Endodermal cell (in vitro differentiated cells): ENCODE data around the gene RPL22L1. TPM values are rescaled to one million over a fixed set of nuclear protein-coding genes. Genes with fewer than 3 reads are reported as not detected.
A peak's percentile ranks its signal among the peaks of the same experiment; 100 is the strongest.
"Not testable (repeated sequence)": the region's sequence is repeated elsewhere in the genome, so short reads cannot be mapped to it uniquely, and the experiment has no call there.

Experiments used
- DNase-seq: peaks from one replicate; pipeline ENCODE4 v3.0.0-alpha.2; 2017
- H3K27ac ChIP-seq: 2 replicates; pipeline ENCODE4 v1.5.1; 2013; ENCODE audit warnings: mild to moderate bottlenecking, low read depth, low read length, moderate library complexity
- H3K27me3 ChIP-seq: 2 replicates; pipeline ENCODE4 v1.6.1; 2013; ENCODE audit warnings: mild to moderate bottlenecking, low read length, moderate library complexity; ENCODE audit not compliant: insufficient read depth, control insufficient read depth, poor library complexity, severe bottlenecking
- H3K36me3 ChIP-seq: 2 replicates; pipeline ENCODE4 v1.7.0; 2013; ENCODE audit warnings: mild to moderate bottlenecking, low read length, moderate library complexity; ENCODE audit not compliant: control insufficient read depth, insufficient read depth
- H3K4me1 ChIP-seq: one replicate; pipeline ENCODE4 v1.7.0; 2013; ENCODE audit warnings: low read length; ENCODE audit not compliant: control insufficient read depth, insufficient read depth
- H3K4me3 ChIP-seq: 2 replicates; pipeline ENCODE4 v1.5.1; 2013; ENCODE audit warnings: mild to moderate bottlenecking, low read length, moderate library complexity
- H3K9ac ChIP-seq: 2 replicates; pipeline ENCODE4 v1.6.1; 2013; ENCODE audit warnings: mild to moderate bottlenecking, low read length, moderate library complexity; ENCODE audit not compliant: poor library complexity, severe bottlenecking; ENCODE audit errors: extremely low read depth
- H3K9me3 ChIP-seq: 2 replicates; pipeline ENCODE4 v1.6.1; 2013; ENCODE audit warnings: mild to moderate bottlenecking, low read length, moderate library complexity; ENCODE audit not compliant: control insufficient read depth
- H3K27ac Mint-ChIP-seq: 2 replicates; pipeline ENCODE4 v1.8.0; 2020; ENCODE audit warnings: mixed read lengths
- H3K27me3 Mint-ChIP-seq: 2 replicates; pipeline ENCODE4 v1.8.0; 2021; ENCODE audit warnings: mild to moderate bottlenecking, mixed read lengths; ENCODE audit not compliant: insufficient read depth
- H3K36me3 Mint-ChIP-seq: 2 replicates; pipeline ENCODE4 v1.8.0; 2020; ENCODE audit warnings: low read depth, mixed read lengths
- H3K4me1 Mint-ChIP-seq: 2 replicates; pipeline ENCODE4 v1.8.0; 2020; ENCODE audit warnings: mixed read lengths
- H3K4me3 Mint-ChIP-seq: 2 replicates; pipeline ENCODE4 v1.8.0; 2020; ENCODE audit warnings: mild to moderate bottlenecking, moderate library complexity, mixed read lengths
- H3K9me3 Mint-ChIP-seq: 2 replicates; pipeline ENCODE4 v1.8.0; 2020; ENCODE audit warnings: mild to moderate bottlenecking, mixed read lengths
- WGBS, 2 experiments: methylation state at CpG; one replicate each; pipeline versions ENCODE4 v1.1.5 to v1.1.7; 2013; ENCODE audit warnings: missing lambda C conversion rate in 2 of 2, mixed read lengths in 1 of 2; ENCODE audit not compliant: insufficient coverage in 1 of 2, insufficient read length in 1 of 2; 5-methylcytosine and 5-hydroxymethylcytosine counted together
- total RNA-seq, 2 donors: library from RNA; stranded (reverse); fragmentation: NEBNext Ultra II Directional in 1 of 2; extraction: Animal tissue kit (Norgen Biotek cat#: 25700) in 1 of 2; gene quantifications; 2 replicates in 1 of 2; 3 replicates in 1 of 2; pipeline ENCODE4 v1.2.1, GENCODE V29; 2021
- TF ChIP-seq, protein P1 (sequence below): fragments of 200-600 bp; sonication (generic); conservative IDR thresholded peaks from 2 replicates; pipeline ENCODE4 v1.5.0; 2021; ENCODE audit warnings: antibody characterized with exemption, mild to moderate bottlenecking

RPL22L1 gene
- total RNA-seq, 2 donors from 2014 or later: 98.0 to 119 TPM

DNA sequence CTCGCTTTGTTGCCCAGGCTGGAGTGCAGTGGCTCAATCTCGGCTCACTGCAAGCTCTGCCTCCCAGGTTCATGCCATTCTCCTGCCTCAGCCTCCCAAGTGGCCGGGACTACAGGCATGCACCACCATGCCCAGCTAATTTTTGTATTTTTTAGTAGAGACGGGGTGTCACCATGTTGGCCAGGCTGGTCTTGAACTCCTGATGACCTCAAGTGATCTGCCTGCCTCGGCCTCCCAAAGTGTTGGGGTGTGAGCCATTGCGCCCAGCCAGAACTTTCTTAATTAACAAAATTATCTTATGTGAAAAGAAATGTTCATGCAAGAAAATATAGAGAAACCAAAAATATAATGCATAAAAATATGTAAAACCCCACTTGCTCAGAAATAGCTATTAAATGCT is 7.3 kb upstream of the RPL22L1 start:
- not testable (repeated sequence) for H3K36me3 ChIP-seq, H3K4me3 ChIP-seq, H3K4me3 Mint-ChIP-seq, H3K9me3 ChIP-seq, H3K4me1 Mint-ChIP-seq, H3K9ac ChIP-seq, H3K36me3 Mint-ChIP-seq, H3K27ac Mint-ChIP-seq, DNase-seq, H3K27me3 Mint-ChIP-seq, H3K4me1 ChIP-seq, H3K27ac ChIP-seq, H3K27me3 ChIP-seq
- WGBS, 2 experiments: 83 to 96% methylated on average over 2 to 5 of the region's 6 CpGs
- H3K9me3 Mint-ChIP-seq: peaks cover 11% of the 10 kb centered on the region

DNA sequence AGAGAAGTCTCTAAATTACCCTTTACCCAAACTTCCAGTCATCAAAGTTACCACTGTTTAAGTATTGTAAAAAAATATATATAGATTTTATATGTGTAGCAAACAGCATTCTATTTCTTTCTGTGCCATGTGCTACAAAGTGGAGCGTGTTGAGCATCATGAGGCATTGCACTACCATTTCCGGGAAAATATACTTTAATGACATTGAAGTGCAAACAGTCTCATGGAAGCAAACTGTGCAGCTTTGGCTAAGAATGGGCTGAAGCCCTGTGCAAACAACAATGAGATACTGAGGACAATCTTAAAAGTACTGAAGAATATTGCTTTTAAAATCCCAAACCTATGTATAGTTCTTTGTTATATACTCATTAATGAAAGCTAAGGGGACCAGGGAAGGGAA is 6.5 kb upstream of the RPL22L1 start:
- TF ChIP-seq, protein P1, sequence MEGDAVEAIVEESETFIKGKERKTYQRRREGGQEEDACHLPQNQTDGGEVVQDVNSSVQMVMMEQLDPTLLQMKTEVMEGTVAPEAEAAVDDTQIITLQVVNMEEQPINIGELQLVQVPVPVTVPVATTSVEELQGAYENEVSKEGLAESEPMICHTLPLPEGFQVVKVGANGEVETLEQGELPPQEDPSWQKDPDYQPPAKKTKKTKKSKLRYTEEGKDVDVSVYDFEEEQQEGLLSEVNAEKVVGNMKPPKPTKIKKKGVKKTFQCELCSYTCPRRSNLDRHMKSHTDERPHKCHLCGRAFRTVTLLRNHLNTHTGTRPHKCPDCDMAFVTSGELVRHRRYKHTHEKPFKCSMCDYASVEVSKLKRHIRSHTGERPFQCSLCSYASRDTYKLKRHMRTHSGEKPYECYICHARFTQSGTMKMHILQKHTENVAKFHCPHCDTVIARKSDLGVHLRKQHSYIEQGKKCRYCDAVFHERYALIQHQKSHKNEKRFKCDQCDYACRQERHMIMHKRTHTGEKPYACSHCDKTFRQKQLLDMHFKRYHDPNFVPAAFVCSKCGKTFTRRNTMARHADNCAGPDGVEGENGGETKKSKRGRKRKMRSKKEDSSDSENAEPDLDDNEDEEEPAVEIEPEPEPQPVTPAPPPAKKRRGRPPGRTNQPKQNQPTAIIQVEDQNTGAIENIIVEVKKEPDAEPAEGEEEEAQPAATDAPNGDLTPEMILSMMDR: no peak
- no peaks in the 10 kb centered on the region for H3K27me3 Mint-ChIP-seq

DNA sequence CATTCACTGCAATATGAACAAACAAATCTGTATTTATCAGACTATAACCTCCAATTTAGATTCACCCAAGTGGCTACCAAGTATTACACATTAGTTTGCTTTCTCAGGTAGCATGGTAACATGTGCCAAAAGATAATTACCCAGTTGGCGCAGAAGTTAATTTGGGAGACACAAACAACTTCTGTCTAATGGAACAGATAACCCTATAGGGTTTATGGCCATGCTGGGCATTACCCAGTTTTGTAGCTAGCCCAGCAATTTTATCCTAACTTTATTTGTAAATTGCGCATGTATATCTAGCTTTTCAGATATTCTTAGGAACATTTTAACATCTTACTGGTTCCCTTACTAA is 780 bp downstream of the RPL22L1 start:
- Histone ChIP-seq H3K27me3 (no peaks in the 10 kb centered on the region), H3K9ac (peak overlapping the region; percentile 98), H3K4me3 (peak overlapping the region; percentile 87), H3K36me3 (peaks cover 30% of the 10 kb centered on the region), H3K9me3 (no peaks in the 10 kb centered on the region), H3K4me1 (no peaks in the 10 kb centered on the region), H3K27ac (no peak overlapping the region)
- no peak for DNase-seq
- WGBS, 2 experiments: 20 to 30% methylated on average over 2 of the region's 2 CpGs
- H3K4me1 Mint-ChIP-seq: peaks cover 14% of the 10 kb centered on the region
- H3K4me3 Mint-ChIP-seq: peak overlapping the region; percentile 86
- TF ChIP-seq, protein P1: no peak
- H3K27me3 Mint-ChIP-seq: no peaks in the 10 kb centered on the region
- H3K27ac Mint-ChIP-seq: peak overlapping the region; percentile 99
- H3K36me3 Mint-ChIP-seq: peaks cover 27% of the 10 kb centered on the region
- H3K9me3 Mint-ChIP-seq: peaks cover 4% of the 10 kb centered on the region

More for the DNA sequence above, 6.5 kb upstream of the RPL22L1 start:
- peaks cover 5% of the 10 kb centered on the region for H3K4me1 Mint-ChIP-seq
- no peaks in the 10 kb centered on the region for H3K9me3 ChIP-seq
- H3K4me3 Mint-ChIP-seq: no peak overlapping the region
- no peaks in the 10 kb centered on the region for H3K36me3 ChIP-seq
- H3K9me3 Mint-ChIP-seq: peaks cover 11% of the 10 kb centered on the region
- H3K4me1 ChIP-seq: no peaks in the 10 kb centered on the region
- H3K4me3 ChIP-seq: no peak overlapping the region
- H3K27ac Mint-ChIP-seq: no peak overlapping the region
- DNase-seq: no peak
- no peak overlapping the region for H3K27ac ChIP-seq
- H3K27me3 ChIP-seq: no peaks in the 10 kb centered on the region
- H3K9ac ChIP-seq: no peak overlapping the region
- no peaks in the 10 kb centered on the region for H3K36me3 Mint-ChIP-seq
- WGBS, 2 experiments: 80 to 99% methylated on average over 1 to 2 of the region's 2 CpGs

DNA sequence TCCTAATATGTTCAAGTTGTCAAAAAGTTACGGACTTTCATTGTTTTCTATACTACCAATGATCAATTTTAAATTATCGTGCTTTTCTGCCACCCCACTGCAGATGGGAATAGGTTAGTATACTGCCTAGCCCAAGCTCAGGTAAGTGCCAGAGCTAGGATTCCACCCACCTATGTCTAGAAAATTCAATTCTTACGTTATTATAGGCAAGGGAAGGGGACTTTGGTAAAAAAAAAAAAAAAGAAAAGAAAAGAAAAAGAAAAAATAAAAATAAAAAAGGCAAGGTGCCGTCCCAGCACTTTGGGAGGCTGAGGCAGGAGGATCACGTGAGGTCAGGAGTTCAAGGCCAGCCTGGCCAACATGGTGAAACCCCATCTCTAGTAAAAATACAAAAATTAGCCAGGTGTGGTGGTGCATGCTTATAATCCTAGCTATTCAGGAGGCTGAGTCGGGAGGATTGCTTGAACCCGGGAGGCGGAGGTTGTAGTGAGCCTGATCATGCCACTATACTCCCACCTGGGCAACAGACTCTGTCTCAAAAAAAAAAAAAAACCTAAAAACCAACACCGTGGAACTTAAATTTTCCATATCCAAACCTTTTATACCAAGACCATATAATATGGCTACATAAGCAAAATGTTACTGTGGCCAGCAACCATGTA is 1.3 kb downstream of the RPL22L1 start:
- peaks cover 27% of the 10 kb centered on the region for H3K36me3 Mint-ChIP-seq
- Histone ChIP-seq H3K27me3 (no peaks in the 10 kb centered on the region), H3K4me3 (peak overlapping the region; percentile 87), H3K9me3 (no peaks in the 10 kb centered on the region), H3K4me1 (no peaks in the 10 kb centered on the region), H3K36me3 (peaks cover 30% of the 10 kb centered on the region), H3K9ac (peak overlapping the region; percentile 98), H3K27ac (no peak overlapping the region)
- peaks cover under 1% of the 10 kb centered on the region for H3K9me3 Mint-ChIP-seq
- H3K27me3 Mint-ChIP-seq: no peaks in the 10 kb centered on the region
- TF ChIP-seq, protein P1: no peak
- peaks cover 14% of the 10 kb centered on the region for H3K4me1 Mint-ChIP-seq
- peak overlapping the region; percentile 99 for H3K27ac Mint-ChIP-seq
- no peak for DNase-seq
- 50 to 58% methylated on average over 4 to 8 of the region's 9 CpGs for WGBS, 2 experiments
- H3K4me3 Mint-ChIP-seq: peak overlapping the region; percentile 86
